ENCODE results near the gene SMCO3. TPM values are rescaled to one million over a fixed set of nuclear protein-coding genes. Genes with fewer than 3 reads are reported as not detected.

The SMCO3 gene
- polyA plus RNA-seq, 2 of the 4 experiments (the other 2 are of a cell fraction) = 0.06 TPM; not detected in 1

DNA sequence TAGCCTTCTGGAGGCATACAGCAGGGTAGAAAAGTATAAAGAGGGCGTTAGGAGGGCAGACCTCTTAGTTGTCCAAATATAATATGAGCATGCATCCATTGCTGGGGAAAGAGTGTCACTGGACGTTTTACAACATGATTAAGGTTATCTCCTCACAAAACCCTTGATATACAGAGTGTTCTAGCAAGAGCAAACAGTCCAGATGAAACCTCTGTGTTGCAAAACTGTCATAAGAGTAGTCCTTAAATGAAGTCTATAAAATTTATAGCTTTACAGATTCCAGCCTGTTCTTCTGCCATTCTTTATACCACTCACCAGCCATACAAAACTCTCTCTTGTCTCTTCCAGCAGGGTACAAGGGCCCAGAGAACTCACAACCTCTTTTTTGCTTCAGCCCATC lies 32.4 kb downstream of the SMCO3 start:
- H3K4me3 ChIP-seq = no peak overlapping the region
- no peak overlapping the region for H3K4me2 ChIP-seq
- ChIA-PET POLR2A (interaction anchor here (1.2 to 1.9 kb wide), 3 partner anchors 8 to 22 kb away, joined by 4 to 13 read pairs (median 4); partner anchors contain the start of genes C12orf60 and WBP11), CTCF (interaction anchor here (0.6 to 1.7 kb wide), 5 partner anchors 11 to 440 kb away, joined by 3 to 6 read pairs (median 4); partner anchors contain the start of gene RERG)
- FAIRE-seq = no peak
- ATAC-seq = no peak; a peak in 1 of 6 replicates
- peaks cover 10% of the 10 kb centered on the region for H3K4me1 ChIP-seq
- H3K9me3 ChIP-seq = no peaks in the 10 kb centered on the region
- 38% methylated on average over 2 of the region's 2 CpGs for WGBS (ENCODE audit: missing lambda C conversion rate)
- TF ChIP-seq, protein P1, sequence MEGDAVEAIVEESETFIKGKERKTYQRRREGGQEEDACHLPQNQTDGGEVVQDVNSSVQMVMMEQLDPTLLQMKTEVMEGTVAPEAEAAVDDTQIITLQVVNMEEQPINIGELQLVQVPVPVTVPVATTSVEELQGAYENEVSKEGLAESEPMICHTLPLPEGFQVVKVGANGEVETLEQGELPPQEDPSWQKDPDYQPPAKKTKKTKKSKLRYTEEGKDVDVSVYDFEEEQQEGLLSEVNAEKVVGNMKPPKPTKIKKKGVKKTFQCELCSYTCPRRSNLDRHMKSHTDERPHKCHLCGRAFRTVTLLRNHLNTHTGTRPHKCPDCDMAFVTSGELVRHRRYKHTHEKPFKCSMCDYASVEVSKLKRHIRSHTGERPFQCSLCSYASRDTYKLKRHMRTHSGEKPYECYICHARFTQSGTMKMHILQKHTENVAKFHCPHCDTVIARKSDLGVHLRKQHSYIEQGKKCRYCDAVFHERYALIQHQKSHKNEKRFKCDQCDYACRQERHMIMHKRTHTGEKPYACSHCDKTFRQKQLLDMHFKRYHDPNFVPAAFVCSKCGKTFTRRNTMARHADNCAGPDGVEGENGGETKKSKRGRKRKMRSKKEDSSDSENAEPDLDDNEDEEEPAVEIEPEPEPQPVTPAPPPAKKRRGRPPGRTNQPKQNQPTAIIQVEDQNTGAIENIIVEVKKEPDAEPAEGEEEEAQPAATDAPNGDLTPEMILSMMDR (IDR thresholded peaks at IDR 0.05) = no peak
- TF ChIP-seq RNF2 (IDR thresholded peaks at IDR 0.05; ENCODE audit: borderline replicate concordance, low read depth) = no peak
- TF ChIP-seq CHD4 (IDR thresholded peaks at IDR 0.05; ENCODE audit: borderline replicate concordance) = no peak
- no peak for TF ChIP-seq ESRRA (IDR thresholded peaks at IDR 0.05; ENCODE audit: borderline replicate concordance, low read length)
- TF ChIP-seq, protein P2, sequence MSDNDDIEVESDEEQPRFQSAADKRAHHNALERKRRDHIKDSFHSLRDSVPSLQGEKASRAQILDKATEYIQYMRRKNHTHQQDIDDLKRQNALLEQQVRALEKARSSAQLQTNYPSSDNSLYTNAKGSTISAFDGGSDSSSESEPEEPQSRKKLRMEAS (IDR thresholded peaks at IDR 0.05) = no peak
- TF ChIP-seq NFE2L2 (conservative IDR thresholded peaks at IDR 0.05; ENCODE audit: low read length) = no peak
- TF ChIP-seq EP300 (IDR thresholded peaks at IDR 0.05) = no peak
- no peak for TF ChIP-seq FOSL2 (IDR thresholded peaks at IDR 0.05)
- TF ChIP-seq FOSL2 (CRISPR knock-in tag; IDR thresholded peaks at IDR 0.05) = no peak
- no peak for TF ChIP-seq NPAS2 (CRISPR knock-in tag; IDR thresholded peaks at IDR 0.05; ENCODE audit: borderline replicate concordance)
- TF ChIP-seq JUNB (IDR thresholded peaks at IDR 0.05) = no peak
- TF ChIP-seq ZFP36 (IDR thresholded peaks at IDR 0.05; ENCODE audit: borderline replicate concordance, partially characterized antibody) = no peak
- no peak for TF ChIP-seq MAFK (IDR thresholded peaks at IDR 0.05; ENCODE audit: partially characterized antibody)
- TF ChIP-seq HOXB13 (CRISPR knock-in tag; IDR thresholded peaks at IDR 0.05; ENCODE audit: low read depth) = no peak
- H3K27ac ChIP-seq = no peak overlapping the region
- DNase-seq (ENCODE audit: low read depth in 1 of 2, low spot score in 1 of 2) = no peak

GRCh38 chr12:14780859-14781258 lies 33.1 kb downstream of the SMCO3 start:
- TF ChIP-seq CHD2 (IDR thresholded peaks at IDR 0.05; ENCODE audit: low read length, partially characterized antibody) (no peak), NPAS2 (CRISPR knock-in tag; IDR thresholded peaks at IDR 0.05; ENCODE audit: borderline replicate concordance) (no peak), HDAC2 (IDR thresholded peaks at IDR 0.05) (no peak), SREBF2 (IDR thresholded peaks at IDR 0.05) (no peak), KDM1A (IDR thresholded peaks at IDR 0.05; ENCODE audit: low read depth) (no peak), MAZ (IDR thresholded peaks at IDR 0.05; ENCODE audit: borderline replicate concordance, low read depth, low read length) (no peak)
- no peak for FAIRE-seq
- 0 out of 6 replicates have a peak, but pooled peaks of 1 of the 2 experiments have one; percentile 13 for ATAC-seq
- no peak overlapping the region for H3K4me3 ChIP-seq
- DNase-seq (ENCODE audit: low read depth in 1 of 2, low spot score in 1 of 2) = no peak
- H3K4me1 ChIP-seq = peaks cover 17% of the 10 kb centered on the region
- no peaks in the 10 kb centered on the region for H3K9me3 ChIP-seq
- H3K27ac ChIP-seq = no peak overlapping the region
- ChIA-PET CTCF (interaction anchor here (1.0 to 2.3 kb wide), 3 partner anchors 12 to 441 kb away, joined by 3 to 6 read pairs (median 6); partner anchors contain the start of gene RERG), POLR2A (interaction anchor here (1.9 kb wide), 1 partner anchor 10 kb away, joined by 13 read pairs; a partner anchor contains a TSS)
- no peak overlapping the region for H3K4me2 ChIP-seq
- 77% methylated on average over 3 of the region's 3 CpGs for WGBS (ENCODE audit: missing lambda C conversion rate)

GRCh38 chr12:14779834-14780233 lies 34.1 kb downstream of the SMCO3 start:
- ATAC-seq = no peak
- H3K27ac ChIP-seq = no peak overlapping the region
- H3K4me3 ChIP-seq = no peak overlapping the region
- FAIRE-seq = no peak
- POLR2A ChIA-PET = no interaction called here
- H3K4me2 ChIP-seq = no peak overlapping the region
- H3K4me1 ChIP-seq = peaks cover 20% of the 10 kb centered on the region
- whole genome bisulfite sequencing (ENCODE audit: missing lambda C conversion rate) = 92% methylated on average over 2 of the region's 2 CpGs
- no peaks in the 10 kb centered on the region for H3K9me3 ChIP-seq
- CTCF ChIA-PET = interaction anchor here (2.3 kb wide), 1 partner anchor 13 kb away, joined by 6 read pairs; no protein-coding TSS in a partner anchor
- no peak for DNase-seq (ENCODE audit: low read depth in 1 of 2, low spot score in 1 of 2)
- no peak for TF ChIP-seq EHMT2 (IDR thresholded peaks at IDR 0.05; ENCODE audit: low read depth)
- no peak for TF ChIP-seq TP53 (CRISPR knock-in tag; IDR thresholded peaks at IDR 0.05)
- no peak for TF ChIP-seq ZNF302 (CRISPR knock-in tag; IDR thresholded peaks at IDR 0.05)
- no peak for TF ChIP-seq CBX8 (IDR thresholded peaks at IDR 0.05)
- TF ChIP-seq, protein P2 (IDR thresholded peaks at IDR 0.05) = no peak
- TF ChIP-seq POLR2A (IDR thresholded peaks at IDR 0.05; ENCODE audit: low read length) = no peak
- no peak for TF ChIP-seq RAD21 (conservative IDR thresholded peaks at IDR 0.05 in 1 of 2, IDR thresholded peaks at IDR 0.05 in 1 of 2)
- no peak for TF ChIP-seq HOXB5 (CRISPR knock-in tag; IDR thresholded peaks at IDR 0.05)

Data from A549 (cell line).